Tibial artery (tissue), 4 donors: ENCODE measurements around the gene CAMK2N1.

Experiments
- DNase-seq, 2 donors: peaks; one replicate each; pipeline ENCODE4 v3.0.0-alpha.2; 2019
- H3K27ac ChIP-seq, 2 donors: fragments of 200-600 bp; sonication (generic) in 1 of 2; 1 replicate in 1 of 2; 2 replicates in 1 of 2; pipeline ENCODE4 v1.5.1; 2018 to 2019; ENCODE audit warnings: mild to moderate bottlenecking in 1 of 2
- H3K27me3 ChIP-seq, 2 donors: fragments of 200-600 bp; sonication (generic) in 1 of 2; one replicate each; pipeline versions ENCODE4 v1.5.1 to v1.6.0; 2016 to 2019
- H3K36me3 ChIP-seq, 3 donors: fragments of 200-600 bp; sonication (generic) in 2 of 3; one replicate each; pipeline ENCODE4 v1.5.1; 2016 to 2019; ENCODE audit warnings: mild to moderate bottlenecking in 2 of 3
- H3K4me1 ChIP-seq, 4 donors: fragments of 200-600 bp; sonication (generic) in 2 of 4; 1 replicate in 3 of 4; 2 replicates in 1 of 4; pipeline ENCODE4 v1.5.1; 2016 to 2019
- H3K4me3 ChIP-seq, 2 donors: fragments of 200-600 bp; sonication (generic) in 1 of 2; 1 replicate in 1 of 2; 2 replicates in 1 of 2; pipeline ENCODE4 v1.5.1; 2018 to 2019; ENCODE audit warnings: mild to moderate bottlenecking in 2 of 2
- H3K9me3 ChIP-seq, 3 donors: fragments of 200-600 bp; sonication (generic) in 1 of 3; one replicate each; pipeline ENCODE4 v1.5.1; 2016 to 2019
- intact Hi-C: fragments of 100-400 bp; cut with DNase I; formaldehyde crosslinking; loops from one replicate; pipeline ENCODE4 v1.15.0; 2023; ENCODE audit warnings: low total_unique reads
- TF ChIP-seq, protein P1 (sequence below), 2 experiments: fragments of 200-600 bp in 1 of 2; fragments of 450-650 bp in 1 of 2; IDR thresholded peaks; one replicate each; pipeline ENCODE4 v1.5.1; 2017 to 2019; ENCODE audit warnings: antibody characterized with exemption in 2 of 2, mild to moderate bottlenecking in 1 of 2, moderate library complexity in 1 of 2

Gene CAMK2N1

DNA sequence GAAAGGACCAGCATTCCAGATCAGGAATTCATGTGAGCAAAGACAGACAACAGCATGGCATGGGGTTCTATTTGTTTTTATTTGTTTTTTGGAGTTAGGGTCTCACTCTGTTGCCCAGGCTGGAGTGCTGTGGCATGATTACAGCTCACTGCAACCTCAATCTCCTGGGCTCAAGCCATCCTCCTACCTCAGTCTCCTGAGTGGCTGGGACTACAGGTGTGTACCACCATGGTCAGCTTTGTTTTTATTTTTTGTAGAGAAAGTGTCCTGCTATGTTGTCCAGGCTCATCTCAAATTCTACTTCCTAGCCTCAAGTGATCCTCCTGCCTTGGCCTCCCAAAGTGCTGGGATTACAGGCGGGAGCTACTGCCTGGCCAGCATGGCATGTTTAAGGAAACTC, 9.7 kb upstream of the CAMK2N1 start:
- H3K4me3 ChIP-seq: no peak overlapping the region
- peaks cover 0 to 2% of the 10 kb centered on the region in 2 donors for H3K27me3 ChIP-seq
- DNase-seq: no peak
- H3K27ac ChIP-seq: no peak overlapping the region
- peaks cover 0 to 8% (median 0%) of the 10 kb centered on the region in 4 donors for H3K4me1 ChIP-seq
- H3K9me3 ChIP-seq: no peaks in the 10 kb centered on the region
- TF ChIP-seq, protein P1, sequence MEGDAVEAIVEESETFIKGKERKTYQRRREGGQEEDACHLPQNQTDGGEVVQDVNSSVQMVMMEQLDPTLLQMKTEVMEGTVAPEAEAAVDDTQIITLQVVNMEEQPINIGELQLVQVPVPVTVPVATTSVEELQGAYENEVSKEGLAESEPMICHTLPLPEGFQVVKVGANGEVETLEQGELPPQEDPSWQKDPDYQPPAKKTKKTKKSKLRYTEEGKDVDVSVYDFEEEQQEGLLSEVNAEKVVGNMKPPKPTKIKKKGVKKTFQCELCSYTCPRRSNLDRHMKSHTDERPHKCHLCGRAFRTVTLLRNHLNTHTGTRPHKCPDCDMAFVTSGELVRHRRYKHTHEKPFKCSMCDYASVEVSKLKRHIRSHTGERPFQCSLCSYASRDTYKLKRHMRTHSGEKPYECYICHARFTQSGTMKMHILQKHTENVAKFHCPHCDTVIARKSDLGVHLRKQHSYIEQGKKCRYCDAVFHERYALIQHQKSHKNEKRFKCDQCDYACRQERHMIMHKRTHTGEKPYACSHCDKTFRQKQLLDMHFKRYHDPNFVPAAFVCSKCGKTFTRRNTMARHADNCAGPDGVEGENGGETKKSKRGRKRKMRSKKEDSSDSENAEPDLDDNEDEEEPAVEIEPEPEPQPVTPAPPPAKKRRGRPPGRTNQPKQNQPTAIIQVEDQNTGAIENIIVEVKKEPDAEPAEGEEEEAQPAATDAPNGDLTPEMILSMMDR (IDR thresholded peaks at IDR 0.05): no peak
- peaks cover 18 to 39% (median 30%) of the 10 kb centered on the region in 3 donors for H3K36me3 ChIP-seq
- intact Hi-C loops: loop anchor here (5.0 kb wide), 1 partner anchor 283 kb away; no protein-coding TSS in a partner anchor

DNA sequence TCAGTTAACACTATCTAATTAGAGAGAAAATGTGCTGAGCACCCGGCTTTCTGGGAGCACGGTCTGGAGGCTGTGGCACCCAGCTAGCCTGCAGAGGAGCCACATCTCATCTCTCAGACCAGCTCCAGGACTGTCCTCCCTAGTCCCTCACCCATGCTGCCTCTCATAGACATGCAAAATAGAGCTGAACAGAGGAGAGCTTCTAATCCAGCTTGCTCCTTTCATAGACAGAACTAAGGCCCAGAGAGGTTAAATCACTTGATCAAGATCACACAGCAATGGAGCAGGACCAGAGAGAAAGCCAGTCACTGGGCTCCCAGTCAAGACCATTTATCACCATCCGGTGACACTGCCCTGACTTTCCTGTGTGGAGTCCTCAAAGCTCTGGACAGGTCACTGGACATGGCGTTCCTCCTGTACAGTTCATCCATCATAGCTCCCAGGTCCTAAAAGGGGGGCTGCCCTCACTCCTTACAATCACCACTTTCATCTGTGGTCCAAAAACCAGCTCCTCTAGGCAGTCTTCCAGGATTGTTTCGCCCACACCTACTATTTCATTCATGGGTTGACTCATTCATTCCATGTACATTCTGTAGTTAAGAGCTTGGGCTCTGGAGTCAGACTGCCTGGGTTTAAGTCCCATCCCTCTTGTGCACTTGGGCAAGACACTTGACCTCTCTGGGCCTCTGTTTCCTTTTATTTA, 8.8 kb upstream of the CAMK2N1 start:
- Histone ChIP-seq H3K4me1 (peaks cover 0 to 8% (median 0%) of the 10 kb centered on the region in 4 donors), H3K27me3 (peaks cover 0 to 8% of the 10 kb centered on the region in 2 donors), H3K36me3 (peaks cover 9 to 30% (median 21%) of the 10 kb centered on the region in 3 donors), H3K27ac (no peak overlapping the region), H3K4me3 (no peak overlapping the region), H3K9me3 (no peaks in the 10 kb centered on the region)
- DNase-seq: peak in 1 of 2 donors; percentile 17
- TF ChIP-seq, protein P1 (IDR thresholded peaks at IDR 0.05): no peak
- intact Hi-C loops: loop anchor here (5.0 kb wide), 3 partner anchors 132 to 577 kb away; no protein-coding TSS in a partner anchor

DNA sequence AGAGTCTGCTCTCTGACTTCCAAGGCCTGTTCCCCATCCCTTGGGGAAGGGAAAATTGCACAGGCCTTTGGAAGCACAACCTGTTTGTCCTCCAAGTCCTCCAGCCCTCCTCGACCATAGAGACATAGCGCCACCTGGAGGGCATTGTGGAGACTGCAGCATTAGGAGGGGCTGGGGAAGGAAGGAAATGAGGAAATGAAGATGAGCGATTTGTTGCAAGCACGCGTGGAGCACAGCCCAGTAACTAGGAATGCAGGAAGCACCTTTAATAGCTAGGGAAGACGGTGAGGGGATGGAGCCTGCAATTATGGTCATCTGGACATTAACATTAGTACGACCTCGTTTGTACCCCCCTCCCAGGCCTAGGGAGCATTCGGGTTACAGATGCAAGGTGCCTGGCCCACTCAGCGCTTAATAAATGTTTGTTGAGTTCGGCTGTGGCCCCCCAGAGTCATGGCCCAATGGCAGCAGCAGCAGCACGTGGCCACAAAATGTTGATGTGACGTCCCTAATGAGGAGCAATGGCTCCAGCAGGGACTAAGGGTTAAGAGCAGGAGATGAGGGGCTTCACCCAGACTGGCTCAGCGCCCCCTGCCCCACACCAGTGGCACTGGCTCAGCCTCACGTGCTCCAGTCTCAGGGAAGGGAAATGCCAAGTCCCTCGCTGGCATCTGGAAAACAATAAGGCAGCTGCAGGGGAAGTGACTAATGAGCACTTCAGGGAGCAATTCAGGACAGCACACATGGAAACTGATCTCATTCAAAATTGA, 8.0 kb upstream of the CAMK2N1 start:
- no peak overlapping the region for H3K27ac ChIP-seq
- H3K4me3 ChIP-seq: no peak overlapping the region
- peak; percentile 88 to 89 for DNase-seq
- H3K9me3 ChIP-seq: no peaks in the 10 kb centered on the region
- H3K27me3 ChIP-seq: peaks cover 0 to 14% of the 10 kb centered on the region in 2 donors
- peaks cover 1 to 22% (median 13%) of the 10 kb centered on the region in 3 donors for H3K36me3 ChIP-seq
- intact Hi-C loops: loop anchor here (5.0 kb wide), 2 partner anchors 132 to 577 kb away; no protein-coding TSS in a partner anchor
- peaks cover 0 to 8% (median 0%) of the 10 kb centered on the region in 4 donors for H3K4me1 ChIP-seq
- TF ChIP-seq, protein P1 (IDR thresholded peaks at IDR 0.05): peak; percentile 90 to 95

DNA sequence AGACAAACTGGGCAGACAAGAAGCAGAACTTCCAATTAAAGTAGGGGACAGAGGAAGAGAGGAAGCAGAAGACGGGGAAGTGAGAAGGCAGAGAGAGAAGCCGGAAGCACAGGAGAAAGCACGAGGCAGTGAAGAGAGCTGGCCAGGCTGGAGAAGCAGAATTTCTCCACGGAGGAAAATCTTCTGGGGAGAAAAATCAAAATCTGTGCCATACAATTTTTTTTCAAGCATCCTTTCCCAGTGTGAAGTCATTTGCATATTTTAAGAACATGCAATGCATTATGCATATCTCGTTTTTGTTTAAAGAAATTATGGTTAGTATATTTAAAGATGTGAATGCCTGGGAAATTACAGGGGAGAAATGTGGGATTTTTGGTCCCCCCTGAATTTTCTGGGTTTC, 7.3 kb upstream of the CAMK2N1 start:
- peaks cover 0 to 15% (median 6%) of the 10 kb centered on the region in 3 donors for H3K36me3 ChIP-seq
- H3K4me1 ChIP-seq: peaks cover 0 to 8% (median 0%) of the 10 kb centered on the region in 4 donors
- DNase-seq: no peak
- no peaks in the 10 kb centered on the region for H3K9me3 ChIP-seq
- no peak overlapping the region for H3K27ac ChIP-seq
- TF ChIP-seq, protein P1 (IDR thresholded peaks at IDR 0.05): no peak
- H3K4me3 ChIP-seq: no peak overlapping the region
- intact Hi-C loops: loop anchor here (5.0 kb wide), 2 partner anchors 131 to 576 kb away; no protein-coding TSS in a partner anchor
- H3K27me3 ChIP-seq: peaks cover 0 to 22% of the 10 kb centered on the region in 2 donors

DNA sequence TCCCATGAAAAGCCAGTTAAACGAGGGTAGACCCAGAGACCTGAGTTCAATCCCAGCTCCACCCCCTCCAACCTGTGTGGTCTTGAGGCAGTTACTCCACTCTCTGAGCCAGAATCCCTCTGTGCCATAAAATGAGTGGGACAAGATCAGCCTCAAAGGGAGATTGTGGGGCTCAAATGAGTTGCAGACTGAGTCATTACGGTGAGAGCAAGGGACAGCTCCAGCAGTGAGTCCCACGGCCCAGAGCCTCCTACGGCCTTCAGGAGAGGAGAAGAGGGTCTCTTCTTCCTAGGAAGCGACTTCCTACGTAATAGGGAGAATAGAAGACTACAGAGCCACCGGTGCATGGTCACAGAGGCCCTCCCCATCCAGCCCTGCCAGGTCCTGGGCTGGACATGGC, 6.7 kb upstream of the CAMK2N1 start:
- Histone ChIP-seq H3K4me1 (peaks cover 0 to 8% (median 0%) of the 10 kb centered on the region in 4 donors), H3K27ac (no peak overlapping the region), H3K9me3 (no peaks in the 10 kb centered on the region), H3K27me3 (peaks cover 0 to 25% of the 10 kb centered on the region in 2 donors), H3K36me3 (peaks cover 0 to 10% (median under 1%) of the 10 kb centered on the region in 3 donors), H3K4me3 (no peak overlapping the region)
- intact Hi-C loops: loop anchor here (5.0 kb wide), 2 partner anchors 130 to 575 kb away; no protein-coding TSS in a partner anchor
- TF ChIP-seq, protein P1 (IDR thresholded peaks at IDR 0.05): no peak
- DNase-seq: no peak
